ENCODE measurements around the gene THAP4.
A peak's percentile ranks its signal among the peaks of the same experiment; 100 is the strongest.

Gene THAP4

GRCh38 chr2:241638940-241639339 is 2.0 kb upstream of the THAP4 start:
- no peak for DNase-seq (ENCODE audit: low read depth in 3 of 3)

- peak in 1 of 3 donors; percentile 52 for DNase-seq (ENCODE audit: low read depth in 3 of 3)
These were observed 1.1 kb upstream of the THAP4 start for GRCh38 chr2:241637795-241638660.

- peak in 2 of 3 donors; percentile 19 to 31 for DNase-seq (ENCODE audit: low read depth in 3 of 3)
These were observed 558 bp downstream of the THAP4 start for GRCh38 chr2:241636182-241637017.

GRCh38 chr2:241635756-241636155 is 1.2 kb downstream of the THAP4 start:
- no peak for DNase-seq (ENCODE audit: low read depth in 3 of 3)

GRCh38 chr2:241633561-241633960 is 3.4 kb downstream of the THAP4 start:
- DNase-seq (ENCODE audit: low read depth in 3 of 3): no peak

- DNase-seq (ENCODE audit: low read depth in 3 of 3): no peak
These were observed 4.3 kb downstream of the THAP4 start for GRCh38 chr2:241632478-241633325.

- DNase-seq (ENCODE audit: low read depth in 3 of 3): no peak
These were observed 7.1 kb downstream of the THAP4 start for GRCh38 chr2:241629762-241630435.

GRCh38 chr2:241627675-241628074 is 9.3 kb downstream of the THAP4 start:
- no peak for DNase-seq (ENCODE audit: low read depth in 3 of 3)

- peak; percentile 52 to 84 (median 58) for DNase-seq (ENCODE audit: low read depth in 3 of 3)
These were observed 16.6 kb downstream of the THAP4 start for GRCh38 chr2:241620419-241620769.

GRCh38 chr2:241619597-241620418 is 17.1 kb downstream of the THAP4 start:
- no peak for DNase-seq (ENCODE audit: low read depth in 3 of 3)

- no peak for DNase-seq (ENCODE audit: low read depth in 3 of 3)
These were observed 18.1 kb downstream of the THAP4 start for GRCh38 chr2:241618829-241619228.

GRCh38 chr2:241618296-241618805 is 18.6 kb downstream of the THAP4 start:
- DNase-seq (ENCODE audit: low read depth in 3 of 3): no peak

GRCh38 chr2:241617431-241618154 is 19.4 kb downstream of the THAP4 start:
- DNase-seq (ENCODE audit: low read depth in 3 of 3): no peak

GRCh38 chr2:241616168-241617125 is 20.5 kb downstream of the THAP4 start:
- no peak for DNase-seq (ENCODE audit: low read depth in 3 of 3)

- DNase-seq (ENCODE audit: low read depth in 3 of 3): no peak
These were observed 21.4 kb downstream of the THAP4 start for GRCh38 chr2:241615522-241616052.

- no peak for DNase-seq (ENCODE audit: low read depth in 3 of 3)
These were observed 21.9 kb downstream of the THAP4 start for GRCh38 chr2:241615041-241615440.

- DNase-seq (ENCODE audit: low read depth in 3 of 3): no peak
These were observed 23.8 kb downstream of the THAP4 start for GRCh38 chr2:241613017-241613780.
